SK-N-SH (cell line): ENCODE results near the gene CHST15.

Source experiments
- CHD2 ChIP-seq: fragments of 150-350 bp; IDR thresholded peaks from 2 replicates; pipeline ENCODE4 v1.6.1; 2018; ENCODE audit warnings: low read length; ENCODE audit not compliant: partially characterized antibody
- CTCF ChIP-seq: fragments of 200-600 bp; sonication (generic); IDR thresholded peaks from 2 replicates; pipeline ENCODE4 v1.6.1; 2017; ENCODE audit warnings: antibody characterized with exemption, mild to moderate bottlenecking, moderate library complexity
- GABPA ChIP-seq: IDR thresholded peaks from 2 replicates; pipeline ENCODE4 v1.4.0; 2012; ENCODE audit warnings: low read depth, mild to moderate bottlenecking
- REST ChIP-seq: IDR thresholded peaks from 2 replicates; pipeline ENCODE4 v1.6.1; 2012; ENCODE audit warnings: mild to moderate bottlenecking, low read depth, low read length, moderate library complexity
- SIN3A ChIP-seq: IDR thresholded peaks from 2 replicates; pipeline ENCODE4 v1.6.1; 2012; ENCODE audit warnings: low read depth, mild to moderate bottlenecking, low read length, moderate library complexity, borderline replicate concordance
- YY1 ChIP-seq: IDR thresholded peaks from 2 replicates; pipeline ENCODE4 v1.4.0; 2012; ENCODE audit warnings: low read depth, mild to moderate bottlenecking

GRCh38 chr10:124027651-124028050 lies 65.7 kb downstream of the CHST15 start:
- TF ChIP-seq SIN3A (no peak), REST (no peak), CTCF (no peak), GABPA (no peak), CHD2 (no peak), YY1 (no peak)
